ENCODE measurements around the gene ENOX2. TPM values are rescaled to one million over a fixed set of nuclear protein-coding genes. Genes with fewer than 3 reads are reported as not detected.

ENOX2 gene
- total RNA-seq, 1 donor from 2014 or later = 12.2 TPM

- no peak for TF ChIP-seq CTCF (IDR thresholded peaks at IDR 0.05)
- no peaks in the 10 kb centered on the region for H3K36me3 ChIP-seq
- H3K4me1 ChIP-seq = no peaks in the 10 kb centered on the region
- no peaks in the 10 kb centered on the region for H3K9me3 ChIP-seq
- no peaks in the 10 kb centered on the region for H3K27me3 ChIP-seq
- DNase-seq = no peak
- no peak overlapping the region for H3K4me3 ChIP-seq
- H3K27ac ChIP-seq = no peak overlapping the region
- ATAC-seq = no peak
- intact Hi-C loops (cut with DNase I) = no loop called here
Observed at GRCh38 chrX:130851569-130851968, 51.4 kb downstream of the ENOX2 start.

- Histone ChIP-seq H3K9me3 (no peaks in the 10 kb centered on the region), H3K4me1 (no peaks in the 10 kb centered on the region), H3K27me3 (no peaks in the 10 kb centered on the region), H3K36me3 (no peaks in the 10 kb centered on the region), H3K27ac (no peak overlapping the region), H3K4me3 (no peak overlapping the region)
- no peak for DNase-seq
- intact Hi-C loops (cut with DNase I) = no loop called here
- no peak for ATAC-seq
- no peak for TF ChIP-seq CTCF (IDR thresholded peaks at IDR 0.05)
Observed at GRCh38 chrX:130848763-130849162, 54.2 kb downstream of the ENOX2 start.

GRCh38 chrX:130846746-130847145 lies 56.3 kb downstream of the ENOX2 start:
- no peak for TF ChIP-seq CTCF (IDR thresholded peaks at IDR 0.05)
- H3K4me1 ChIP-seq = no peaks in the 10 kb centered on the region
- H3K27me3 ChIP-seq = no peaks in the 10 kb centered on the region
- DNase-seq (no peak), ATAC-seq (peak; percentile 20)
- no peak overlapping the region for H3K27ac ChIP-seq
- H3K4me3 ChIP-seq = no peak overlapping the region
- H3K9me3 ChIP-seq = no peaks in the 10 kb centered on the region
- no peaks in the 10 kb centered on the region for H3K36me3 ChIP-seq
- intact Hi-C loops (cut with DNase I) = no loop called here

GRCh38 chrX:130841776-130842175 lies 61.2 kb downstream of the ENOX2 start:
- H3K4me3 ChIP-seq = no peak overlapping the region
- H3K27me3 ChIP-seq = no peaks in the 10 kb centered on the region
- H3K9me3 ChIP-seq = no peaks in the 10 kb centered on the region
- H3K4me1 ChIP-seq = no peaks in the 10 kb centered on the region
- no peak for ATAC-seq
- no peak for DNase-seq
- intact Hi-C loops (cut with DNase I) = no loop called here
- no peaks in the 10 kb centered on the region for H3K36me3 ChIP-seq
- TF ChIP-seq CTCF (IDR thresholded peaks at IDR 0.05) = no peak
- no peak overlapping the region for H3K27ac ChIP-seq

GRCh38 chrX:130840345-130840744 lies 62.7 kb downstream of the ENOX2 start:
- no peak for TF ChIP-seq CTCF (IDR thresholded peaks at IDR 0.05)
- intact Hi-C loops (cut with DNase I) = no loop called here
- no peak for ATAC-seq

DNA sequence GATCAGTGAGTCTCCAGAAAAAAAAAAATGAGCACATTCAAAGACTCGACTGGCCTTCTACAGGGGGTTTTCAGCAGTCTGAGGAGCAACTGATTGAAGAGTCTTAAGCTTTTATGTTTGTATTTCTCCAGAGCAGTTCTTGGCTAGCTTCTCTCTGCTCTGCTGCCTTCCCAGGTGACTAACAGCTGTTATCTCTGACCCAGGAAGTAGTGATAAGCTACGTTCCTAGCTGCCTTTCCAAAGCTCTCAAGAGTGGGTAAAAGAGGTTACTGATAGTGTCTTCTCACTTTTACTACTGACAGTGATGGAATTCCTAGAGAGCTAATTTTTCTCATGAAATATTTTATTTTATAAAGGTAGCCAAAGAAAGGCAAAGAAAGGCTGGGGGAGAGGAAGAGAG lies 66.6 kb downstream of the ENOX2 start:
- TF ChIP-seq CTCF (IDR thresholded peaks at IDR 0.05) = no peak
- Histone ChIP-seq H3K27me3 (no peaks in the 10 kb centered on the region), H3K4me1 (no peaks in the 10 kb centered on the region), H3K9me3 (no peaks in the 10 kb centered on the region), H3K36me3 (no peaks in the 10 kb centered on the region), H3K4me3 (no peak overlapping the region), H3K27ac (no peak overlapping the region)
- DNase-seq (no peak), ATAC-seq (no peak)
- intact Hi-C loops (cut with DNase I) = no loop called here

More at GRCh38 chrX:130840345-130840744, 62.7 kb downstream of the ENOX2 start:
- H3K36me3 ChIP-seq = no peaks in the 10 kb centered on the region
- no peak for DNase-seq
- H3K27ac ChIP-seq = no peak overlapping the region
- H3K9me3 ChIP-seq = no peaks in the 10 kb centered on the region
- no peaks in the 10 kb centered on the region for H3K27me3 ChIP-seq
- H3K4me1 ChIP-seq = no peaks in the 10 kb centered on the region
- no peak overlapping the region for H3K4me3 ChIP-seq
